Fibroblast of skin of back (primary cell): ENCODE data around the gene CNTLN. TPM values are rescaled to one million over a fixed set of nuclear protein-coding genes. Genes with fewer than 3 reads are reported as not detected.
"Not testable (repeated sequence)": the region's sequence is repeated elsewhere in the genome, so short reads cannot be mapped to it uniquely, and the experiment has no call there.

Experiments
- DNase-seq: peaks from one replicate; pipeline ENCODE4 v3.0.0-alpha.2; 2013
- polyA plus RNA-seq, 2 experiments: library from polyadenylated mRNA; unstranded; fragments of 120-200 nt; gene quantifications; one replicate each; pipeline ENCODE4 v1.2.1, GENCODE V29; 2013; ENCODE audit not compliant: insufficient read length in 2 of 2

Gene CNTLN
- polyA plus RNA-seq (2013, experiment 1 of 2; ENCODE audit: insufficient read length) = 5.7 TPM
- polyA plus RNA-seq (2013, experiment 2 of 2; ENCODE audit: insufficient read length) = 5.9 TPM

GRCh38 chr9:17134396-17135294, at the start of gene CNTLN:
CNTLN (plus strand) TSS chr9:17135040; CDS start chr9:17135066, 26 bp downstream.
- DNase-seq = peak; percentile 89

- DNase-seq = peak; percentile 11
These were observed 46.3 kb upstream of the CNTLN start for GRCh38 chr9:17088566-17088965.

GRCh38 chr9:17090041-17090440, 44.8 kb upstream of the CNTLN start:
- DNase-seq = no peak

- DNase-seq = peak; percentile 50
These were observed 18.4 kb upstream of the CNTLN start for GRCh38 chr9:17116400-17116837.

GRCh38 chr9:17117372-17117771, 17.5 kb upstream of the CNTLN start:
- no peak for DNase-seq

GRCh38 chr9:17120203-17120602, 14.6 kb upstream of the CNTLN start:
- DNase-seq = no peak

GRCh38 chr9:17121264-17121663, 13.6 kb upstream of the CNTLN start:
- no peak for DNase-seq

GRCh38 chr9:17130291-17130690, 4.5 kb upstream of the CNTLN start:
- DNase-seq = no peak

- no peak for DNase-seq
These were observed 4.1 kb upstream of the CNTLN start for GRCh38 chr9:17130725-17131124.

- DNase-seq = no peak
These were observed 3.3 kb upstream of the CNTLN start for GRCh38 chr9:17131494-17131893.

GRCh38 chr9:17135295-17136160, 688 bp downstream of the CNTLN start:
- peak; percentile 59 for DNase-seq

GRCh38 chr9:17137566-17137965, 2.7 kb downstream of the CNTLN start:
- peak; percentile 24 for DNase-seq

GRCh38 chr9:17138503-17138902, 3.7 kb downstream of the CNTLN start:
- DNase-seq = no peak

GRCh38 chr9:17140418-17140817, 5.6 kb downstream of the CNTLN start:
- no peak for DNase-seq

- DNase-seq = no peak
These were observed 13.5 kb downstream of the CNTLN start for GRCh38 chr9:17148324-17148723.

GRCh38 chr9:17159469-17159868, 24.6 kb downstream of the CNTLN start:
- DNase-seq = no peak

GRCh38 chr9:17160327-17160726, 25.5 kb downstream of the CNTLN start:
- no peak for DNase-seq

GRCh38 chr9:17165764-17166163, 30.9 kb downstream of the CNTLN start:
- DNase-seq = no peak

- DNase-seq = no peak
These were observed 31.5 kb downstream of the CNTLN start for GRCh38 chr9:17166346-17166745.

- DNase-seq = no peak
These were observed 36.7 kb downstream of the CNTLN start for GRCh38 chr9:17171309-17172094.

GRCh38 chr9:17177496-17177895, 42.7 kb downstream of the CNTLN start:
- DNase-seq = not testable (repeated sequence)

GRCh38 chr9:17185481-17186029, 50.7 kb downstream of the CNTLN start:
- no peak for DNase-seq
